COLO668 (cell line): ENCODE results near the gene IGF2BP2.
"Not testable (repeated sequence)": the region's sequence is repeated elsewhere in the genome, so short reads cannot be mapped to it uniquely, and the experiment has no call there.

Experiments
- DNase-seq: peaks from one replicate; lab custom pipeline; 2025; ENCODE audit not compliant: unreplicated experiment; lab: John Stamatoyannopoulos, UW

Gene IGF2BP2

GRCh38 chr3:185647134-185647879 is 177.5 kb downstream of the IGF2BP2 start:
- no peak for DNase-seq

- no peak for DNase-seq
Observed at GRCh38 chr3:185646382-185647133, 178.3 kb downstream of the IGF2BP2 start.

- DNase-seq = peak; percentile 62
Observed at GRCh38 chr3:185645596-185646381, 179.1 kb downstream of the IGF2BP2 start.

- DNase-seq = not testable (repeated sequence)
Observed at GRCh38 chr3:185645191-185645590, 179.7 kb downstream of the IGF2BP2 start.

GRCh38 chr3:185640308-185640707 is 184.5 kb downstream of the IGF2BP2 start:
- DNase-seq = no peak

- DNase-seq = no peak
Observed at GRCh38 chr3:185639632-185640206, 185.1 kb downstream of the IGF2BP2 start.

GRCh38 chr3:185638651-185639050 is 186.2 kb downstream of the IGF2BP2 start:
- not testable (repeated sequence) for DNase-seq

GRCh38 chr3:185637388-185637787 is 187.5 kb downstream of the IGF2BP2 start:
- DNase-seq = no peak

- no peak for DNase-seq
Observed at GRCh38 chr3:185632996-185633395, 191.8 kb downstream of the IGF2BP2 start.

- no peak for DNase-seq
Observed at GRCh38 chr3:185631508-185632206, 193.2 kb downstream of the IGF2BP2 start.

- DNase-seq = no peak
Observed at GRCh38 chr3:185631108-185631507, 193.7 kb downstream of the IGF2BP2 start.

GRCh38 chr3:185630182-185630622 is 194.6 kb downstream of the IGF2BP2 start:
- DNase-seq = no peak

GRCh38 chr3:185629554-185630181 is 195.2 kb downstream of the IGF2BP2 start:
- no peak for DNase-seq

- DNase-seq = no peak
Observed at GRCh38 chr3:185625784-185626183, 199.1 kb downstream of the IGF2BP2 start.

GRCh38 chr3:185623939-185624665 is 200.7 kb downstream of the IGF2BP2 start:
- no peak for DNase-seq

GRCh38 chr3:185613016-185613415 is 211.8 kb downstream of the IGF2BP2 start:
- DNase-seq = no peak

GRCh38 chr3:185606196-185606595 is 218.6 kb downstream of the IGF2BP2 start:
- DNase-seq = no peak

GRCh38 chr3:185605566-185605965 is 219.3 kb downstream of the IGF2BP2 start:
- DNase-seq = no peak

- DNase-seq = no peak
Observed at GRCh38 chr3:185595526-185595925, 229.3 kb downstream of the IGF2BP2 start.
